GM21619 (cell line): ENCODE results near the gene ENDOD1.
A peak's percentile ranks its signal among the peaks of the same experiment; 100 is the strongest.
"Not testable (repeated sequence)": the region's sequence is repeated elsewhere in the genome, so short reads cannot be mapped to it uniquely, and the experiment has no call there.

Experiments used
- ATAC-seq: cut with Tn5 transposase; IDR thresholded peaks from one replicate; pipeline ENCODE4 v1.9.1; 2021; ENCODE audit not compliant: unreplicated experiment

Gene ENDOD1

GRCh38 chr11:95100856-95101507 is 11.3 kb downstream of the ENDOD1 start:
- ATAC-seq: no peak

GRCh38 chr11:95101935-95102334 is 12.3 kb downstream of the ENDOD1 start:
- no peak for ATAC-seq

- no peak for ATAC-seq
These were observed 13.1 kb downstream of the ENDOD1 start for GRCh38 chr11:95102733-95103132.

GRCh38 chr11:95103701-95104100 is 14.1 kb downstream of the ENDOD1 start:
- ATAC-seq: no peak

- ATAC-seq: no peak
These were observed 14.6 kb downstream of the ENDOD1 start for GRCh38 chr11:95104121-95104830.

GRCh38 chr11:95104856-95105255 is 15.2 kb downstream of the ENDOD1 start:
- no peak for ATAC-seq

- no peak for ATAC-seq
These were observed 18.5 kb downstream of the ENDOD1 start for GRCh38 chr11:95108159-95108611.

GRCh38 chr11:95108671-95109551 is 19.3 kb downstream of the ENDOD1 start:
- no peak for ATAC-seq

- ATAC-seq: not testable (repeated sequence)
These were observed 21.8 kb downstream of the ENDOD1 start for GRCh38 chr11:95111471-95111870.

- ATAC-seq: no peak
These were observed 22.4 kb downstream of the ENDOD1 start for GRCh38 chr11:95111923-95112540.

- ATAC-seq: no peak
These were observed 26.0 kb downstream of the ENDOD1 start for GRCh38 chr11:95115597-95115996.

GRCh38 chr11:95119361-95120060 is 29.9 kb downstream of the ENDOD1 start:
- ATAC-seq: peak; percentile 72

GRCh38 chr11:95121698-95122097 is 32.1 kb downstream of the ENDOD1 start:
- ATAC-seq: no peak

GRCh38 chr11:95123556-95123955 is 33.9 kb downstream of the ENDOD1 start:
- ATAC-seq: no peak

- ATAC-seq: no peak
These were observed 39.0 kb downstream of the ENDOD1 start for GRCh38 chr11:95128602-95129001.

- no peak for ATAC-seq
These were observed 43.3 kb downstream of the ENDOD1 start for GRCh38 chr11:95132956-95133355.

GRCh38 chr11:95134491-95134890 is 44.8 kb downstream of the ENDOD1 start:
- no peak for ATAC-seq

GRCh38 chr11:95135155-95135554 is 45.5 kb downstream of the ENDOD1 start:
- no peak for ATAC-seq

GRCh38 chr11:95135880-95136279 is 46.2 kb downstream of the ENDOD1 start:
- no peak for ATAC-seq

GRCh38 chr11:95136747-95137146 is 47.1 kb downstream of the ENDOD1 start:
- not testable (repeated sequence) for ATAC-seq

- no peak for ATAC-seq
These were observed 47.7 kb downstream of the ENDOD1 start for GRCh38 chr11:95137299-95137698.
